Osteocyte (in vitro differentiated cells): ENCODE measurements around the gene CKLF. TPM values are rescaled to one million over a fixed set of nuclear protein-coding genes. Genes with fewer than 3 reads are reported as not detected.
"Not testable (repeated sequence)": the region's sequence is repeated elsewhere in the genome, so short reads cannot be mapped to it uniquely, and the experiment has no call there.

ENCODE experiments used
- DNase-seq: peaks from one replicate; pipeline ENCODE4 v3.0.0; 2021; ENCODE audit warnings: mixed read lengths; ENCODE audit not compliant: unreplicated experiment; ENCODE audit errors: extremely low spot score
- H3K27ac Mint-ChIP-seq: one replicate; pipeline ENCODE4 v1.8.0; 2021; ENCODE audit warnings: mild to moderate bottlenecking, mixed read lengths; ENCODE audit not compliant: unreplicated experiment
- H3K27me3 Mint-ChIP-seq: one replicate; pipeline ENCODE4 v1.8.0; 2021; ENCODE audit warnings: mixed read lengths; ENCODE audit not compliant: unreplicated experiment
- H3K36me3 Mint-ChIP-seq: one replicate; pipeline ENCODE4 v1.8.0; 2021; ENCODE audit warnings: mixed read lengths; ENCODE audit not compliant: unreplicated experiment
- H3K4me1 Mint-ChIP-seq: one replicate; pipeline ENCODE4 v1.8.0; 2021; ENCODE audit warnings: mixed read lengths; ENCODE audit not compliant: unreplicated experiment
- H3K4me3 Mint-ChIP-seq: one replicate; pipeline ENCODE4 v1.8.0; 2021; ENCODE audit warnings: mild to moderate bottlenecking, moderate library complexity, mixed read lengths; ENCODE audit not compliant: unreplicated experiment
- H3K9me3 Mint-ChIP-seq: one replicate; pipeline ENCODE4 v1.8.0; 2021; ENCODE audit warnings: mixed read lengths; ENCODE audit not compliant: unreplicated experiment
- total RNA-seq: library from RNA; stranded (reverse); gene quantifications from 2 replicates; pipeline ENCODE4 v1.2.1, GENCODE V29; 2021
- TF ChIP-seq, protein P1 (sequence below): fragments of 200-600 bp; sonication (generic); IDR thresholded peaks from 2 replicates; pipeline ENCODE4 v1.5.0; 2021; ENCODE audit warnings: antibody characterized with exemption, mild to moderate bottlenecking, moderate library complexity

CKLF gene
- total RNA-seq, 1 donor from 2014 or later: 41.5 TPM

DNA sequence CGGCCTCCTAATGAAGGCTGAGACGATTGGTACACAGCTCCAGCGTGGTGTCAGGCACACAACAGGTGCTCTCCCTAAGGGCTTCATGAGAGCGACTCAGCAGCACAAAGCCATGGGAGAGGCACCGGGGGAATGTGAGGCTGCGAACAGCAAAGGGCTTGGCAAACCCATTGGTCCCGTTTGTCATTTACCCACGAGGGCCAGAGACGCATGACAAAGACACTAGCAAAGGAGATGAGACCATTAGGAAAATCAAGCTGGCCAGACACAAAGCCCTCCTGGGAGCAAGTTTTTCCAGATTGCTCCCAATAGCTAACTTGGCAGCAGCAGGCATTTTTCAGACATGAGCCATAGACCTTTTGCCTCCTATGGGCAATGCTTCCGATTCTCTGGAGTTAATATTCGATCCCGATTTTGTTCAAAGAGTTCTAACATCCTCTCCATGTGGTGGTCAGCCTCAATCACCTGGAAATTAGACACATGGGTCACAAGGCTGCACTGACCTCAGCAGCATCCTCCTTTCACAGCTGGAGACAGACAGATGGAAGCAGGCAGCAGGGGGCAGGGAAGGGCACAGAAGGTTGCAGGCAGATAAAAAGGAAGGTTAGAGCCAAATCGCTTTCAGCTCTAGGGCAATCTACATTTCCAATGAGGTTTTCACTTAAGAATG is 40.6 kb upstream of the CKLF start:
- Mint-ChIP-seq H3K4me1 (peaks cover 67% of the 10 kb centered on the region), H3K27me3 (no peaks in the 10 kb centered on the region), H3K27ac (peak overlapping the region; percentile 92), H3K9me3 (no peaks in the 10 kb centered on the region), H3K4me3 (peak overlapping the region; percentile 36), H3K36me3 (peaks cover 15% of the 10 kb centered on the region)
- TF ChIP-seq, protein P1, sequence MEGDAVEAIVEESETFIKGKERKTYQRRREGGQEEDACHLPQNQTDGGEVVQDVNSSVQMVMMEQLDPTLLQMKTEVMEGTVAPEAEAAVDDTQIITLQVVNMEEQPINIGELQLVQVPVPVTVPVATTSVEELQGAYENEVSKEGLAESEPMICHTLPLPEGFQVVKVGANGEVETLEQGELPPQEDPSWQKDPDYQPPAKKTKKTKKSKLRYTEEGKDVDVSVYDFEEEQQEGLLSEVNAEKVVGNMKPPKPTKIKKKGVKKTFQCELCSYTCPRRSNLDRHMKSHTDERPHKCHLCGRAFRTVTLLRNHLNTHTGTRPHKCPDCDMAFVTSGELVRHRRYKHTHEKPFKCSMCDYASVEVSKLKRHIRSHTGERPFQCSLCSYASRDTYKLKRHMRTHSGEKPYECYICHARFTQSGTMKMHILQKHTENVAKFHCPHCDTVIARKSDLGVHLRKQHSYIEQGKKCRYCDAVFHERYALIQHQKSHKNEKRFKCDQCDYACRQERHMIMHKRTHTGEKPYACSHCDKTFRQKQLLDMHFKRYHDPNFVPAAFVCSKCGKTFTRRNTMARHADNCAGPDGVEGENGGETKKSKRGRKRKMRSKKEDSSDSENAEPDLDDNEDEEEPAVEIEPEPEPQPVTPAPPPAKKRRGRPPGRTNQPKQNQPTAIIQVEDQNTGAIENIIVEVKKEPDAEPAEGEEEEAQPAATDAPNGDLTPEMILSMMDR: no peak
- DNase-seq: no peak

DNA sequence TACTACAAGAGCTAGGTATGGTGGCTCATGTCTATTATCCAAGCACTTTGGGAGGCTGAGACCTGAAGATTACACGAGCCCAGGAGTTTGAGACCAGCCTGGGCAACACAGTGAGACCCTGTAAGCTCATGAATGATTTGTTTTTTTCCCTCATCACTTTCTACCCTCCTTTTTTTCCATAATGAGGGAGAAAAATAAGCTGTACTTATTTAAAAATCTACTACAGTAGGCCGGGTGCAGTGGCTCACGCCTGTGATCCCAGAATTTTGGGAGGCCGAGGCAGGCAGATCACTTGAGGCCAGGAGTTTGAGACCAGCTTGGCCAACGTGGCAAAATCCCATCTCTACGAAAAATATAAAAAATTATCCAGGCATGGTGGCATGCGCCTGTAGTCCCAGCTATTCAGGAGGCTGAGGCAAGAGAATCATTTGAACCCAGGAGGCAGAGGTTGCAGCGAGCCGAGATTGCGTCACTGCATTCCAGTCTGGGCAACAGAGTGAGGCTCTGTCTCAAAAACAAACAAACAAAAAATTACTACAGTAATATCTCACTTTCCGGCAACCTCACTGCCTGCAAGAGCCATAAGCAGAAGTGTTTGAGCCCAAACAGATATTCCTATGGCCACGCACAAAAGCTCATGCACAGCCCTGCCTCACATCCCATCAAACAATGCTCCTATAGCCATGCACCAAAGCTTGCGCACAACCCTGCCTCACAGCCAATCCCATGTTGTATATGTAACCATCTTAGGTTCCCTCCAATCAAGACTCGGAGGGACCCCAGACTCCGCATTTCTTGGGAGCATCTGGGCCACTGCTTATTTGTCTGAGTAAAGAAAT is 39.9 kb upstream of the CKLF start:
- Mint-ChIP-seq H3K27me3 (no peaks in the 10 kb centered on the region), H3K27ac (peak overlapping the region; percentile 92), H3K9me3 (no peaks in the 10 kb centered on the region), H3K4me3 (no peak overlapping the region), H3K36me3 (peaks cover 13% of the 10 kb centered on the region), H3K4me1 (peaks cover 70% of the 10 kb centered on the region)
- no peak for DNase-seq
- TF ChIP-seq, protein P1: no peak

DNA sequence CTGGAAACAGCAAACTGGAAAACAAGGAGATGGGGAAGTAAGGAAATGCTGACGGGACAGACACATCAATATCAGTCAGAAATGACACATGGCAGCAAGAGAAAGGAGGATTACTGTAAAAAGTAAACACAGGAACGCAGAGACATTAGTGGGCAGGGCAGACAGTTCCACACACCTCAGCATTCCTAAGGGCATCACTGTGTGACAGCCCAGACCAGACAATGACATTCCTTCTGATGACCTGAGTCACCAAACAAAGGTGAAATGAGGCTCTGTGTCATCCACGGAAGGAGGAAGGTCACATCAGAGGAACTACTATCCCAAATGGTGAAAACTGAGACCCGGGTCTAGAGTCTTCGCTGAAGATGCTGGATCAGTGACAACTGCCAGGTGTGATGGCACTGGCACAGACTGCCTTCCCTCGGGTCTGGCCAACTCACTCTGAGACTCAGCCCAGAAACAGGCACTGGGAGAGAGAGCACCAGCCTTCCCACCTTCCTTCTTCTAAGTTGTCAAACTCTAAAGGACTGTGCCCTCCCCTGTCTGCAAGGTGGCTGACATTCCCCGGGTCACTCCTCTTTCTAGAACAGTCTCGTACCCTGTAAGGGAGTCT is 39.2 kb upstream of the CKLF start:
- peaks cover 13% of the 10 kb centered on the region for H3K36me3 Mint-ChIP-seq
- H3K4me3 Mint-ChIP-seq: no peak overlapping the region
- TF ChIP-seq, protein P1: no peak
- H3K27me3 Mint-ChIP-seq: no peaks in the 10 kb centered on the region
- peak overlapping the region; percentile 92 for H3K27ac Mint-ChIP-seq
- DNase-seq: no peak
- no peaks in the 10 kb centered on the region for H3K9me3 Mint-ChIP-seq
- peaks cover 68% of the 10 kb centered on the region for H3K4me1 Mint-ChIP-seq

DNA sequence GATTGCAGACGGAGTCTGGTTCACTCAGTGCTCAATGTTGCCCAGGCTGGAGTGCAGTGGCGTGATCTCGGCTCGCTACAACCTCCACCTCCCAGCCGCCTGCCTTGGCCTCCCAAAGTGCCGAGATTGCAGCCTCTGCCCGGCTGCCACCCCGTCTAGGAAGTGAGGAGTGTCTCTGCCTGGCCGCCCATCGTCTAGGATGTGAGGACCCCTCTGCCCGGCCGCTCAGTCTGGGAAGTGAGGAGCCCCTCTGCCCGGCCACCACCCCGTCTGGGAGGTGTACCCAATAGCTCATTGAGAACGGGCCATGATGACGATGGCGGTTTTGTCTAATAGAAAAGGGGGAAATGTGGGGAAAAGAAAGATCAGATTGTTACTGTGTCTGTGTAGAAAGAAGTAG is 38.0 kb upstream of the CKLF start:
- H3K27me3 Mint-ChIP-seq, DNase-seq, H3K9me3 Mint-ChIP-seq, H3K4me3 Mint-ChIP-seq, H3K27ac Mint-ChIP-seq: not testable (repeated sequence)
- peaks cover 14% of the 10 kb centered on the region for H3K36me3 Mint-ChIP-seq
- peaks cover 66% of the 10 kb centered on the region for H3K4me1 Mint-ChIP-seq

DNA sequence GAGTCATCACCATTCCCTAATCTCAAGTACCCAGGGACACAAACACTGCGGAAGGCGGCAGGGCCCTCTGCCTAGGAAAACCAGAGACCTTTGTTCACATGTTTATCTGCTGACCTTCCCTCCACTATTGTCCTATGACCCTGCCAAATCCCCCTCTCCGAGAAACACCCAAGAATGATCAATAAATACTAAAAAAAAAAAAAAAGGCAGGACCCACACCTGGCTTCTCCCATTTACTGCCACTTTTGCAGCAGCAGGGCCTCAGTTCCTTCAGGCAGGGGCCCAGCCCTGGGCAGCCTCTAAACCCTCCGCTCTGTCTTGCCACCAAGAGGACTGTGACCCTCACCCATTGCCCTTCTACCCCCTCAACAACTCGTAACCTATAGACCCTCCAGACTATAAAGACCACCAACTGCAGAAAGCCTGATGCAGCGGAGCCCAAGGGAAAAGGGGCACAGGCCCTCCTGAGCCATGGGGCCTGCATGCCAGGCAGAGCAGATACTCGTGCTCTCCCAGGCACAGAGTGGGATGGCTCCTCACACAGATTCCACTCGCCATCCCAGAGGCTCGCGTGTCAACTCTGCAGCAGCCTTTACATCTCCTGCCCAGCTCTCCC is 37.3 kb upstream of the CKLF start:
- H3K27ac Mint-ChIP-seq: peak overlapping the region; percentile 29

More for the DNA sequence above, 37.3 kb upstream of the CKLF start:
- Mint-ChIP-seq H3K4me1 (peaks cover 67% of the 10 kb centered on the region), H3K36me3 (peaks cover 12% of the 10 kb centered on the region)
- H3K27me3 Mint-ChIP-seq, H3K9me3 Mint-ChIP-seq, H3K4me3 Mint-ChIP-seq, DNase-seq: not testable (repeated sequence)
